Ramos (cell line): Measurements from ENCODE around the gene RANBP17.

Source experiments
- in situ Hi-C: fragments of 300-500 bp; cut with MboI; formaldehyde crosslinking; loops from one replicate; pipeline ENCODE4 v1.14.3; 2022; ENCODE audit warnings: low sequenced_read_pairs; ENCODE audit not compliant: unreplicated experiment

Gene RANBP17

GRCh38 chr5:171310819-171311321 is 449.1 kb downstream of the RANBP17 start:
- in situ Hi-C loops = no loop called here

DNA sequence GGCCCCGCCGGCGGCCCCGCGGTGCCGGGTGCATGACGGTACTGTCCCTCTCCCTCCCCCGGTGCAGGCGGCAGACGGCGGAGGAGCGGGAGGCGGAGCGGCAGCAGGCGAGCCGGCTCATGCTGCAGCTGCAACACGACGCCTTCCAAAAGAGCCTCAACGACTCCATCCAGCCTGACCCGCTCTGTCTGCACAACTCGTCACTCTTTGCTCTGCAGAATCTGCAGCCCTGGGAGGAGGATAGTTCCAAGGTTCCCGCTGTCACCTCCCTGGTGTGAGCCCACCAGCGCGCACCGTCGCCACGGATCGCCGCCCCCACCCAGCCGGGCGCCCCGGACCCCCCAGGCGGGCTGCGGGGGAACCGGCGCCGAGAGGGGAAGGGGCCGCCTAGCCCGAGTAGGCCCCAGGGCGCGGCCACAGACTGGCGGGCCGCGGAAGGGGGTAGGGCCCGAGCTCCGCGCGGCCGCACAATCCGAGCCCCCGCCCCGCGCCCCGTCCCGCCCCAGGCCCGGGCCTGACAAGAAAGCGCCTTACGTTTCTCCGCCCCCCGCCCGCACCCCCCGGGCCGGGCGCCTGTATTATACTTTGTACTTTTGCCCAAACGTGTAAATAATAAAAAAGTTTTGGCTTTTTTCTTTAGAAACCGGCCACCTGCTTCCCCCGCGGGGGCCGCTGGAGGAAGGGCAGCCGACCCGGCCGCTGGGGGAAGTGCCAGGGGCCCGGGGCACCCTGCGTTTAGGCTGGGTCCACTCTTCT is 449.7 kb downstream of the RANBP17 start:
- in situ Hi-C loops = no loop called here

GRCh38 chr5:171312129-171312974 is 450.5 kb downstream of the RANBP17 start:
- in situ Hi-C loops = no loop called here

- in situ Hi-C loops = no loop called here
These were observed 451.8 kb downstream of the RANBP17 start for GRCh38 chr5:171313481-171314206.

DNA sequence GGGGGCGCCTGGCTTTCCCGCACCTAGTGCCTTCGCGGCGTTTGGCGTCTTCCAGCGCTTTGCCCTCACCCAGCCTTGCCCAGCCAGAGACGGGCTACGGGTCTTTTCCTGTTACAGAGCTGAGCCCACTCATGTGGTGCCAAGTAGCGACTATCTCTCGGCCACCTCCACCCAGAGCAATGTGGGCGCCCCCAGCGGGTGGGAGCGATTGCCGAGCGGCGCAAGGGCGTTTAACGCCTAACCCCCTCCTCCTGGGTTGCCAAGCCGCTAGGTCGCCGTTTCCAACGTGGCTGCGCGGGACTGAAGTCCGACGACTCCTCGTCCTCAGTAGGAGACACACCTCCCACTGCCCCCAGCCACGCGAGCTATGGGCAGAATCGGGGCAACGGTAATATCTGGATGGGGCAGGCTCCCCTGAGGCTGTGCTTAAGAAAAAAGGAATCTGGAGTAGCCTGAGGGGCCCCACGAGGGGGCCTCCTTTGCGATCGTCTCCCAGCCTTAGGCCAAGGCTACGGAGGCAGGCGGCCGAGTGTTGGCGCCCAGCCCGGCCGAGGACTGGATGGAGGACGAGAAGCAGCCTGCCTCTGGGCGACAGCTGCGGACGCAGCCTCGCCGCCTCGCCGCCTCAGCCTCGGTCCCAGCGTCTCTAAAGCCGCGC is 453.0 kb downstream of the RANBP17 start:
- in situ Hi-C loops = no loop called here

DNA sequence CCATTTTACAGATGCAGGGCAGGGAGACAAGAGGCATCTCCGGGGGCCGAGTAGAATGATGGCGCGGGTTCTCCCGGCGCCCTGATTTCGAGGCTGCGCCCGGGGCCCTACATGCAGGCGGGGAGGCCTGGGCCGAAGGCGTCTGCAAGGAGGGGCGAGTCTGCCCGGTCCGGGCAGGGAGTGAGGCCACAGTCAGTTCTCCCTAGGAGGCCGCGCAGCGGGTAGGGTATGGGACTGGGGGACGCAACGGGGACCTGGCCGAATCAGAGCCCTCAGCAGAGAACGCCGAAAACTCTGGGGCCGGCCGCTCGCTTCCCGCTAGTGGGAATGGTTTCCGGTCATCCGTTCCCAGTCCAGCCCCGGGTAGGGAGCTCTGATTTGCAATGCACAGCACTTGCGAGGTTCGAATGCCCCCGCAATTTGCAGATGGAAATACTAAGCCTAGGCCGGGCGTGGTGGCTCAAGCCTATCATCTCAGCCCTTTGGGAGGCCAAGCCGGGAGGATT is 453.6 kb downstream of the RANBP17 start:
- in situ Hi-C loops = no loop called here

GRCh38 chr5:171315925-171316257 is 454.1 kb downstream of the RANBP17 start:
- in situ Hi-C loops = no loop called here

GRCh38 chr5:171316258-171317121 is 454.7 kb downstream of the RANBP17 start:
- in situ Hi-C loops = no loop called here

DNA sequence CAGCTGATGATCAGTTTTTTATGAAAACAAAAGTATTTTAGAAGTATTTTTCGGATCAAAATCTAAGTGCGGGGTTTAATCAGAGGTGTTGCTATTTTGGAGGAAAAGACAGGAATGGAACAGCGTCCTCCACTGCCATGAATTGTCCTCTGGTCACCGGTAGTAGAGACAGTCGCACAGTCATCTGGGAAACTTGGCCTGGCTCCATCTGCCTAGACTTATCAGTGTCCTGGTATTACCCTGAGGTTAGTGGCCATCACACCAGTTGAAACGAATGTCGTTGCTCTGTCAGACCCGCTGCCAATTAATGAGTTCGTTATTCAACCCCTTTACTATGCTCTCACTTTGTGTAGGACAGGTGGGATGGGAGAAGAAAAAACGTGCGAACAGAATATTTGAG is 455.4 kb downstream of the RANBP17 start:
- in situ Hi-C loops = no loop called here

DNA sequence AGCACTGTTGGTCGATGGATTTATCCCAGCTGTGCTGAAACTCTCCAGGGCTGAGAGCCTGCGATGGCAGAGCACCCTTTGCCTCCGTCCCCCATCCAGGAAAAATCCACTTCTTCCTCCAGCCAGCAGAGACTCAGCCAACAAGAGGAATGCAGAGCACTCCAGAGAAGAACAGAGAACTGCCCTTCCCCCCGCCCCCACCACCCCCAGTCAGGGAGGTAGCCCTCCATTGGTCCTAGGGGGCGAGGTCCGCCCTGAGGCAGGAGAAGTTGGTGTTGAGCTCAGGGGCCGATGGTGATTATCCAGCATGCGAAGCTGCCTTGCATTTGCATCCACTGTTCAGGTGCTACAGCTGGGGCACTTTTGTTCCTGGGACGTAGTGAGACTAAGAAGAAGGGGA is 456.2 kb downstream of the RANBP17 start:
- in situ Hi-C loops = no loop called here

DNA sequence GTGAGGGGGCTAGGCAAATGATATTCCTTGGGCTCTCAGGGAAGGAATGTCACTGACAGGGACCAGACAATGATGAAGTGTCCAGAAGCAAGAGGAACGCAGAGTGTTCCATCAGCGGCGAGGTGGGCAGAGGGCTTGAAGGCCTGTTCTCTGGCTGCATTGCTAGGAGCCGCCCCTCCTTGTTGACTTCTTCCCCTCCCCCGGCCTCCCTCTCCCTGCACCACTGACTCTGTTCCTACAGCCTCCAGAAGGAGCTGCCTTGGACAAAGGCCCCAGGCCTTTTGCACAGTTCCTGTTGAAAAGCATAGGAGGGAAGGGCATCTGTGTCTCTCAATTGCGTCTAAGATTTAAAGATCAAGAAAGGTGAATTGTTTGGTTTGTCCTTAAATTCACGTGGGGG is 459.6 kb downstream of the RANBP17 start:
- in situ Hi-C loops = no loop called here

DNA sequence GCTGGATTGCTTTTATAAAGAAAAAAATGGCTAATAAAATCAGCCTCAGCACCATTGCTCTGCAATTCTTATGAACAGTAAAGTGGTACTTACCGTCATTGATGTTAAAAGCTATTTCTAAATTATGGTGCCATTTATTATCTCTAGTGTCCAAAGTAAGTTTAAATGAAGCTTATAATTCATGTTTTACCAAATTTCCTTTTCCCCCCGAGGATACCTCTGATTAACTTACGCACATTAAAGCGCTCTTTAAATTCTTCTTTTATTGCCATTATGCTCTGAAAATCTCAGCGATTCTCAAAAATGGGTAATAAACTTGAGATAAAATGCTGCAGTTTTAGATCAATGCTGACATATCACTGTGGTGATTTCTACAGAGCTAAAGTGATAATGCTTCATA is 460.7 kb downstream of the RANBP17 start:
- in situ Hi-C loops = no loop called here

GRCh38 chr5:171323007-171323406 is 461.2 kb downstream of the RANBP17 start:
- in situ Hi-C loops = no loop called here

GRCh38 chr5:171323806-171324632 is 462.2 kb downstream of the RANBP17 start:
- in situ Hi-C loops = no loop called here

- in situ Hi-C loops = no loop called here
These were observed 468.2 kb downstream of the RANBP17 start for GRCh38 chr5:171330021-171330420.

- in situ Hi-C loops = no loop called here
These were observed 473.8 kb downstream of the RANBP17 start for GRCh38 chr5:171335616-171336015.

DNA sequence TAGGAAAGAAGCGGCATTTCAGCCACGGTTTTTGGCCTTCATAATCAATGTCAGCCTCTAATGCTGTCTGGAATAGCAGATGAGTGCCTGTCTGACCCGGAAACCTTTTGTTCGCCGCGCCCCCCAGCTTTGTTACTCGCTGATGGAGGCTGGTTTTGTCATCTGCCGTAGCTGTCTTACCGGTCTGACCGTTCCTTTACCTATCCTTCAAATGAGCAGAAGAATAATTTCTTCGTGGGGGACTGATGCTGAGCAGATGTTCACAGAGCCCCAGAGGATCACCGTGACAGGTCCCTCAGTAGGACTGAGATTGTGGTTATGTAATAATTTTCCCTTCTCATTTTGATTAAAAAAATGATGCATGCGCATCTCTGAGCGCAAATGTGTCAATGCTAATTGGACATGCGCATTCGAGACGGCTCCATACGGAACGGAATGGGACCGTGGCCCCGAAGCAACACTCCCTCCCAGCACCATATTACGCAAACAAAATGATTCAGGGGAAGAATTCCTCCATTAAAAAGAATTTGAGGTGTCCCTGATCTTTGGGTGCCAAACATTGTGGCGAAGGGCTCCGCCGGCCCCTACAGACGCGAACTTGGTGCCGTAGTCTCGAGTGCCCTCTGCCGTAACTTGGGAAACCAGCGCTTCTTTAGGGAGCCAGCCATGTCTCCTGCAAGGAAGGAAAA is 474.8 kb downstream of the RANBP17 start:
- in situ Hi-C loops = no loop called here

GRCh38 chr5:171337210-171337569 is 475.4 kb downstream of the RANBP17 start:
- in situ Hi-C loops = no loop called here
